ENCODE data around the gene SWI5. TPM values are rescaled to one million over a fixed set of nuclear protein-coding genes. Genes with fewer than 3 reads are reported as not detected.

SWI5 gene
- total and polyA plus RNA-seq, 9 of the 15 experiments (the other 6 are each of a cell fraction or from before 2014, with no cell fraction given) = 62.8 to 133 (median 95.9) TPM

DNA sequence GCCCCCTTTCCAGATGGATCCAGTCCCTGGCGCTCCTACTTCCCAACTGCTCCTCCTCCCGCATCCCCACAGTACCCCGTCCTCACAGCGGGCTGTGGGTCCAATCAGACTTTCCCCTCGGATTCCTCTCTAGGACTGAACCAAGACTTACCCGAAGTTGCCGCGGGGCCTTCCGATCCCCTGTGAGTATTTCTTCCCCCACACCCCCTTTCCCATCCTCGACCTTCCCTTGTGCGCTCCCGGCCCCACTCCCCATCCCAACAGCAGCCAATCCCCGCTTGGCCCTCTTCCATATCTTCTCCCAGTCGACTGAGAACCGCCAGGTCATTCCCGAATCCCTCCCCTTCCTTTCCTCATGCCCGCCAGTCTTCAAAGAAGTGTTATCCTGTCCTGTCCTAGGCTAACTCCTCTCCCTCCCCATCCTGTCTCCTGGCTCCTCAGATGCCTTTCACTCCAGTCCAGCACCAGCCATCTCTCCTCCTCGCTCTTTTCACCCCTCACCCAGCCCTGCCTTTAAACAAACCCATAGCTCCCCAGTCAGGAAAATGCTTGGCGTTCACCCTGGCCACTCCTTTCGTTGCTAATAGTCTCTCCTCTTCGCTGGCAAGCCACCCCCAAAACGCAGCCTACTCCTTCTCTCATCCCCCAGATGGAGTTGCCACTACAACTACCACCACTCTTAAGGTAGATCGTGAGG lies 646 bp downstream of the SWI5 start:
- no TSS peak for BruUV-seq (replicated peaks)
- H3K9me3 ChIP-seq (replicated peaks; ENCODE audit: control insufficient read depth, insufficient read depth, low read depth, low read length) = 0 out of 2 replicates have a peak, but pooled peaks cover 2% of the 10 kb centered on the region
- 4% methylated on average over 23 of the region's 23 CpGs for WGBS (ENCODE audit: insufficient coverage, low coverage, missing lambda C conversion rate)
- peak overlapping the region; percentile 53 for H3K27ac ChIP-seq (ENCODE audit: extremely low read depth, low read depth, low read length)
- H4K20me1 ChIP-seq (replicated peaks; ENCODE audit: control insufficient read depth, insufficient read depth, low read length) = no peaks in the 10 kb centered on the region; the same call in 1 of the 2 replicates
- intact Hi-C loops (cut with micrococcal nuclease) = loop anchor here (1.0 to 10.0 kb wide), 7 partner anchors 26 to 408 kb away; partner anchors contain the start of genes BBLN, CIZ1, COQ4 and DNM1
- H3K9me1 ChIP-seq (ENCODE audit: control insufficient read depth, insufficient read depth, low read length) = no peaks in the 10 kb centered on the region
- POLR2A ChIA-PET = interaction anchor here (0.6 to 3.0 kb wide), 17 partner anchors 8 to 1610 kb away, joined by 3 to 35 read pairs (median 4); partner anchors contain the start of gene CIZ1
- H2AFZ ChIP-seq (ENCODE audit: low read depth, low read length) = peak overlapping the region; percentile 73
- FAIRE-seq = no peak
- H3K79me2 ChIP-seq (ENCODE audit: control insufficient read depth, insufficient read depth, low read length) = peaks cover 44% of the 10 kb centered on the region
- in situ Hi-C loops (cut with MboI) = loop anchor here (25.0 kb wide), 1 partner anchor 1511 kb away; no protein-coding TSS in a partner anchor
- H3K9ac ChIP-seq (ENCODE audit: insufficient read depth in 1 of 2, low read depth in 2 of 2, low read length in 2 of 2) = peak overlapping the region; percentile 76 to 93
- peak overlapping the region; percentile 85 for H3K4me3 ChIP-seq
- H3K27me3 ChIP-seq (ENCODE audit: control insufficient read depth in 2 of 2, insufficient read depth in 2 of 2, low read length in 2 of 2) = no peaks in the 10 kb centered on the region
- H3K36me3 ChIP-seq (ENCODE audit: control insufficient read depth, insufficient read depth, low read length) = peaks cover 33% of the 10 kb centered on the region
- H3K4me1 ChIP-seq (replicated peaks in 1 of 2; ENCODE audit: control insufficient read depth in 2 of 2, insufficient read depth in 2 of 2, low read length in 2 of 2) = peaks cover 40 to 53% of the 10 kb centered on the region in 2 experiments
- CTCF ChIA-PET (ENCODE audit: low intra/inter-chr PET ratio) = no interaction called here
- DNase-seq (ENCODE audit: extremely low read depth in 1 of 4, low spot score in 3 of 4) = peak; percentile 66 to 67 (median 67)
- H3K4me2 ChIP-seq (ENCODE audit: insufficient read depth, low read length) = peak overlapping the region; percentile 97
- peak; percentile 17 for ATAC-seq
- TF ChIP-seq MCM3 (IDR thresholded peaks at IDR 0.05) = no peak
- no peak for TF ChIP-seq SOX6 (IDR thresholded peaks at IDR 0.05)
- no peak for TF ChIP-seq PHB2 (IDR thresholded peaks at IDR 0.05; ENCODE audit: low read depth)
- TF ChIP-seq PHTF2 (CRISPR knock-in tag; IDR thresholded peaks at IDR 0.05) = no peak
- TF ChIP-seq, protein P1, sequence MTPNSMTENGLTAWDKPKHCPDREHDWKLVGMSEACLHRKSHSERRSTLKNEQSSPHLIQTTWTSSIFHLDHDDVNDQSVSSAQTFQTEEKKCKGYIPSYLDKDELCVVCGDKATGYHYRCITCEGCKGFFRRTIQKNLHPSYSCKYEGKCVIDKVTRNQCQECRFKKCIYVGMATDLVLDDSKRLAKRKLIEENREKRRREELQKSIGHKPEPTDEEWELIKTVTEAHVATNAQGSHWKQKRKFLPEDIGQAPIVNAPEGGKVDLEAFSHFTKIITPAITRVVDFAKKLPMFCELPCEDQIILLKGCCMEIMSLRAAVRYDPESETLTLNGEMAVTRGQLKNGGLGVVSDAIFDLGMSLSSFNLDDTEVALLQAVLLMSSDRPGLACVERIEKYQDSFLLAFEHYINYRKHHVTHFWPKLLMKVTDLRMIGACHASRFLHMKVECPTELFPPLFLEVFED (CRISPR knock-in tag; conservative IDR thresholded peaks at IDR 0.05) = peak; percentile 30; the same call in 1 of the 2 replicates
- TF ChIP-seq ZNF57 (CRISPR knock-in tag; IDR thresholded peaks at IDR 0.05) = no peak
- no peak for TF ChIP-seq BDP1 (IDR thresholded peaks at IDR 0.05; ENCODE audit: insufficient read depth, insufficient read length)
- TF ChIP-seq, protein P2, sequence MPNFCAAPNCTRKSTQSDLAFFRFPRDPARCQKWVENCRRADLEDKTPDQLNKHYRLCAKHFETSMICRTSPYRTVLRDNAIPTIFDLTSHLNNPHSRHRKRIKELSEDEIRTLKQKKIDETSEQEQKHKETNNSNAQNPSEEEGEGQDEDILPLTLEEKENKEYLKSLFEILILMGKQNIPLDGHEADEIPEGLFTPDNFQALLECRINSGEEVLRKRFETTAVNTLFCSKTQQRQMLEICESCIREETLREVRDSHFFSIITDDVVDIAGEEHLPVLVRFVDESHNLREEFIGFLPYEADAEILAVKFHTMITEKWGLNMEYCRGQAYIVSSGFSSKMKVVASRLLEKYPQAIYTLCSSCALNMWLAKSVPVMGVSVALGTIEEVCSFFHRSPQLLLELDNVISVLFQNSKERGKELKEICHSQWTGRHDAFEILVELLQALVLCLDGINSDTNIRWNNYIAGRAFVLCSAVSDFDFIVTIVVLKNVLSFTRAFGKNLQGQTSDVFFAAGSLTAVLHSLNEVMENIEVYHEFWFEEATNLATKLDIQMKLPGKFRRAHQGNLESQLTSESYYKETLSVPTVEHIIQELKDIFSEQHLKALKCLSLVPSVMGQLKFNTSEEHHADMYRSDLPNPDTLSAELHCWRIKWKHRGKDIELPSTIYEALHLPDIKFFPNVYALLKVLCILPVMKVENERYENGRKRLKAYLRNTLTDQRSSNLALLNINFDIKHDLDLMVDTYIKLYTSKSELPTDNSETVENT (CRISPR knock-in tag; IDR thresholded peaks at IDR 0.05) = no peak
- no peak for TF ChIP-seq ZNF277 (CRISPR knock-in tag; IDR thresholded peaks at IDR 0.05; ENCODE audit: borderline replicate concordance)
- no peak for TF ChIP-seq TRIM28 (IDR thresholded peaks at IDR 0.05)
- no peak for TF ChIP-seq XRCC4 (IDR thresholded peaks at IDR 0.05; ENCODE audit: extremely low read depth, insufficient read depth, insufficient read length)
- TF ChIP-seq ZNF347 (CRISPR knock-in tag; IDR thresholded peaks at IDR 0.05; ENCODE audit: low read depth) = no peak
- TF ChIP-seq CAMTA2 (CRISPR knock-in tag; conservative IDR thresholded peaks at IDR 0.05) = no peak
- no peak; the same call in 1 of the 2 replicates for TF ChIP-seq CHD2 (IDR thresholded peaks at IDR 0.05; ENCODE audit: low read depth, low read length)
- no peak for TF ChIP-seq LEF1 (IDR thresholded peaks at IDR 0.05)
- TF ChIP-seq POLR3G (IDR thresholded peaks at IDR 0.05; ENCODE audit: extremely low read depth, insufficient read length, insufficient replicate concordance) = no peak
